Left lung (tissue), 10 donors: ENCODE data around the gene MAGEH1. TPM values are rescaled to one million over a fixed set of nuclear protein-coding genes. Genes with fewer than 3 reads are reported as not detected.
"Not testable (repeated sequence)": the region's sequence is repeated elsewhere in the genome, so short reads cannot be mapped to it uniquely, and the experiment has no call there.

ENCODE experiments used
- ATAC-seq: fragments of 200-7000 bp; cut with Tn5 transposase; one replicate; pipeline ENCODE4 v1.9.1; 2020; ENCODE audit warnings: moderate library complexity
- DNase-seq, 4 donors: peaks; one replicate each; pipeline ENCODE4 v3.0.0-alpha.2; 2013 to 2020
- H3K27ac ChIP-seq, 2 donors: fragments of 200-600 bp; sonication (generic) in 1 of 2; one replicate each; pipeline versions ENCODE4 v1.5.0 to v1.8.0; 2020 to 2021
- H3K27me3 ChIP-seq, 2 donors: fragments of 200-600 bp; sonication (generic) in 1 of 2; one replicate each; pipeline versions ENCODE4 v1.5.0 to v1.8.0; 2020 to 2021
- H3K36me3 ChIP-seq, 2 donors: fragments of 200-600 bp; sonication (generic) in 1 of 2; one replicate each; pipeline versions ENCODE4 v1.5.0 to v1.8.0; 2020 to 2021
- H3K4me1 ChIP-seq, 2 donors: fragments of 200-600 bp; one replicate each; pipeline ENCODE4 v1.8.0; 2021
- H3K4me3 ChIP-seq, 2 donors: fragments of 200-600 bp; sonication (generic) in 1 of 2; one replicate each; pipeline versions ENCODE4 v1.5.0 to v1.8.0; 2020 to 2021; ENCODE audit warnings: mild to moderate bottlenecking in 1 of 2
- H3K9me3 ChIP-seq, 2 donors: fragments of 200-600 bp; sonication (generic) in 1 of 2; one replicate each; pipeline versions ENCODE4 v1.5.0 to v1.8.0; 2020 to 2021
- intact Hi-C, 2 donors: fragments of 100-400 bp; cut with DNase I; formaldehyde crosslinking; loops; one replicate each; pipeline versions ENCODE4 v1.11.2 to v1.14.2; 2022
- polyA plus RNA-seq, 6 donors: library from polyadenylated mRNA; unstranded; fragments of 120-200 nt; gene quantifications; one replicate each; pipeline ENCODE4 v1.2.1, GENCODE V29; 2013; ENCODE audit not compliant: insufficient read length in 6 of 6
- total RNA-seq, 2 donors: library from RNA; stranded (reverse); fragmentation: NEBNext Ultra II Directional; extraction: Animal tissue kit (Norgen Biotek cat#: 25700); gene quantifications; one replicate each; pipeline ENCODE4 v1.2.1, GENCODE V29; 2021
- TF ChIP-seq, protein P1 (sequence below), 2 donors: fragments of 200-600 bp; sonication (generic) in 1 of 2; IDR thresholded peaks; one replicate each; pipeline versions ENCODE4 v1.5.0 to v1.8.0; 2021; ENCODE audit warnings: antibody characterized with exemption in 2 of 2
- donor health status: DM: no; HTN: yes; CAD: no.
- donor health status: DM: no; HTN: no; CAD: no.

The MAGEH1 gene
- total and polyA plus RNA-seq, 8 donors = 30.4 to 73.8 (median 60.7) TPM

DNA sequence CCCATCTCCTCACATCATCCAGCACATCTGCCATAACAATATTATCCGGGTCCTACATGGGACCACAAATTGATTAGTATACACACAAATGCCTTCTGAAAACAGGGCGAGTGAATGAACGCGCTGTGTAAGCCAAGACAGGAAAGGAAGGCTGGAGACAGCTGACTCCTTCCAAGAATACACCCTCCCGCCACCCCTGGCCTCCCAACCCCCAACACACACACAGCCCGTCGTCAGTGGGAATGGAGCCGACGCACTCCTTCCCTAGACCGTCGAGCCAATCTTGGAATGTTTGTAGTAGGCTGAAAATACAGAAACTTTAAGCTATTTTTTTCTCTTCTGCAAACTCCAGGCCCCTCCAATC, 319 bp upstream of the MAGEH1 start:
- ATAC-seq (peak; percentile 61), DNase-seq (peak in 1 of 4 donors; percentile 33)
- Histone ChIP-seq H3K27me3 (no peaks in the 10 kb centered on the region), H3K4me1 (peaks cover 0 to 3% of the 10 kb centered on the region in 2 donors), H3K9me3 (no peaks in the 10 kb centered on the region), H3K4me3 (peak overlapping the region; percentile 44 to 62), H3K27ac (peak overlapping the region; percentile 73 to 86), H3K36me3 (no peaks in the 10 kb centered on the region)
- intact Hi-C loops = no loop called here
- TF ChIP-seq, protein P1, sequence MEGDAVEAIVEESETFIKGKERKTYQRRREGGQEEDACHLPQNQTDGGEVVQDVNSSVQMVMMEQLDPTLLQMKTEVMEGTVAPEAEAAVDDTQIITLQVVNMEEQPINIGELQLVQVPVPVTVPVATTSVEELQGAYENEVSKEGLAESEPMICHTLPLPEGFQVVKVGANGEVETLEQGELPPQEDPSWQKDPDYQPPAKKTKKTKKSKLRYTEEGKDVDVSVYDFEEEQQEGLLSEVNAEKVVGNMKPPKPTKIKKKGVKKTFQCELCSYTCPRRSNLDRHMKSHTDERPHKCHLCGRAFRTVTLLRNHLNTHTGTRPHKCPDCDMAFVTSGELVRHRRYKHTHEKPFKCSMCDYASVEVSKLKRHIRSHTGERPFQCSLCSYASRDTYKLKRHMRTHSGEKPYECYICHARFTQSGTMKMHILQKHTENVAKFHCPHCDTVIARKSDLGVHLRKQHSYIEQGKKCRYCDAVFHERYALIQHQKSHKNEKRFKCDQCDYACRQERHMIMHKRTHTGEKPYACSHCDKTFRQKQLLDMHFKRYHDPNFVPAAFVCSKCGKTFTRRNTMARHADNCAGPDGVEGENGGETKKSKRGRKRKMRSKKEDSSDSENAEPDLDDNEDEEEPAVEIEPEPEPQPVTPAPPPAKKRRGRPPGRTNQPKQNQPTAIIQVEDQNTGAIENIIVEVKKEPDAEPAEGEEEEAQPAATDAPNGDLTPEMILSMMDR (IDR thresholded peaks at IDR 0.05) = no peak

DNA sequence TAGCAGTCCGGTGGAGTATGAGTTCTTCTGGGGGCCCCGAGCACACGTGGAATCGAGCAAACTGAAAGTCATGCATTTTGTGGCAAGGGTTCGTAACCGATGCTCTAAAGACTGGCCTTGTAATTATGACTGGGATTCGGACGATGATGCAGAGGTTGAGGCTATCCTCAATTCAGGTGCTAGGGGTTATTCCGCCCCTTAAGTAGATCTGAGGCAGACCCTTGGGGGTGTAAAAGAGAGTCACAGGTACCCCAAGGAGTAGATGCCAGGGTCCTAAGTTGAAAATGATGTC, 852 bp downstream of the MAGEH1 start:
- H3K9me3 ChIP-seq = no peaks in the 10 kb centered on the region
- intact Hi-C loops = no loop called here
- peak overlapping the region; percentile 73 to 86 for H3K27ac ChIP-seq
- no peaks in the 10 kb centered on the region for H3K36me3 ChIP-seq
- H3K27me3 ChIP-seq = no peaks in the 10 kb centered on the region
- peak overlapping the region; percentile 44 to 62 for H3K4me3 ChIP-seq
- ATAC-seq = peak; percentile 2
- H3K4me1 ChIP-seq = peaks cover 0 to 3% of the 10 kb centered on the region in 2 donors
- TF ChIP-seq, protein P1 (IDR thresholded peaks at IDR 0.05) = no peak
- DNase-seq = no peak

DNA sequence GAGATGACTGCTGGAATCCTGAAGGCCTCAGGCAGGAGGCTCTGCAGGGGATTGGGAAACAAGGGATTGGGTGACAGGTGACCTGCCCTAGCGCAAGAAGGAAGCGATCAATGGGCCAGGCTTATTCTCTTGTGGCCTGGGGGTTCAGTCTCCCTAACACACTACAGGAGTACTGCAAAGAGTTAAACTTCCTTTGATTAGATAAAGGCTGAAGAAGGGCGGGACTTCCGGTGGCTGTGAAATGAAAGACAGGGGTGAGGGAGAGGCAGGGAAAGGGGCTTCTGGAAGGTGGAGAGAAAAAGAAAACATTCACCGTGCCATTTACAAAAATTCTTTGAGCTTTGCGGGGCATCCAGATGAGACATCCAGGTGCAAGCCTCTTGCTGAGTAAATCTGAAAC, 3.8 kb downstream of the MAGEH1 start:
- intact Hi-C loops, H3K4me3 ChIP-seq, DNase-seq, H3K27ac ChIP-seq, H3K4me1 ChIP-seq, ATAC-seq, H3K27me3 ChIP-seq, H3K9me3 ChIP-seq, H3K36me3 ChIP-seq: not testable (repeated sequence)

DNA sequence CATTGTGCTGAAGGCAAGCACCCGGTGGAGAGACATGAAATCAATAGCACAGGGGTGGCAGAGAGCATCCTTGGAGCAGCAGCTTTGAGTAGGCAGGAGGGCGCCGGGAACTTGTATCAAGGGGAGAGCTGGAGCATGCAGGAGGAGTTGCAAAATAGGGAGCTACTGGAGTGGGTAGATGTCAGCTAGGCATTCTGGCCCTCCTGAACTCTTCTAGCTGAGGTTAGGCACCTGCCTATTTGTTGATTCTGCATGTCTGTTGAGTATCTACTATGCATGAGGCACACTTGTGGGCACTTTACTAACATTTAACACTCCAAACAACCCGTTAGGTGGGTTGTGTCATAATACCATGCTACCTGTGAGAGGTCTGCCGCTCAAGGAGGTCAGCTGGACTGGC, 7.5 kb downstream of the MAGEH1 start:
- intact Hi-C loops, DNase-seq, H3K9me3 ChIP-seq, H3K4me3 ChIP-seq, H3K27ac ChIP-seq, H3K4me1 ChIP-seq, H3K36me3 ChIP-seq, H3K27me3 ChIP-seq: not testable (repeated sequence)
- ATAC-seq = peak; percentile 83

DNA sequence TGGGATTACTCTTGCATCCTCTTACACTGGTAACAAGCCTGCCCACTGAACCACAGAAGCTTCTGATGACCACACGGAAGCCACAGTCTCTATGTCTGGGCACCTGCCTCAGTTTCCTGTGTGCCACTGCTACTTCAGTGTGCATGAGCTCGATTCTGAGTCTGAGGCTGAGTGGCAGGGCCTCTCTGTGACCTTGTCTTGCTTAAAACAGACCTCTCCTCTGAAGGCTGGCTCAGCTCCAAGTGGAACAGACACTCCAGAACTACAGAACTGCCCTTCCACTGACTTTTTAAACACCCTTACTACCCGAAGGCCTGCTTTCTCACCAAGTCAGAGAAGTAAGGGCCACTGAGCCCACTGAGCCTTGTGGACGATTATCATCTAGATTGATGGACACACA, 8.0 kb downstream of the MAGEH1 start:
- H3K27ac ChIP-seq, H3K9me3 ChIP-seq, DNase-seq, H3K4me3 ChIP-seq, H3K27me3 ChIP-seq, H3K4me1 ChIP-seq, H3K36me3 ChIP-seq, intact Hi-C loops: not testable (repeated sequence)
- peak; percentile 16 for ATAC-seq

DNA sequence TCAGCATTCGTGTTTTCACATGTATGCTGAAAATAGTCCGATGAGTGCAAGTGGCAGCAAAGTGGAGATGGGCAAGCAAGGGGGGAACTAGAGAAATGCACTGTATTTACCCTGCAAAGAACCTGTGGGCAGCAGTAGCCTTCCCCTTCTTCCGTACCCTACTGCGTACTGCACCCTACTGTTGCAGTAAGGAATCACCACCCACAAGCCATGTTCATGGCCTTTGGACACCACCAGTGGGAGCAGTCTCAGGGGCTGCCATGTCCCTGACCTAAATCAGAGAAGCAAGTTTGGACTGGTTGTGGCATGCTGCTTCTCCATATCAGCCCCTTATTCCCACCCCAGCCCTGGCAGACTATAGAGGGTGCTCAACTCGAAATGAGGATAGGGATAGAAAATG, 12.1 kb downstream of the MAGEH1 start:
- H3K27ac ChIP-seq, H3K4me3 ChIP-seq, H3K9me3 ChIP-seq, H3K4me1 ChIP-seq, H3K27me3 ChIP-seq, H3K36me3 ChIP-seq, ATAC-seq, intact Hi-C loops, DNase-seq: not testable (repeated sequence)

DNA sequence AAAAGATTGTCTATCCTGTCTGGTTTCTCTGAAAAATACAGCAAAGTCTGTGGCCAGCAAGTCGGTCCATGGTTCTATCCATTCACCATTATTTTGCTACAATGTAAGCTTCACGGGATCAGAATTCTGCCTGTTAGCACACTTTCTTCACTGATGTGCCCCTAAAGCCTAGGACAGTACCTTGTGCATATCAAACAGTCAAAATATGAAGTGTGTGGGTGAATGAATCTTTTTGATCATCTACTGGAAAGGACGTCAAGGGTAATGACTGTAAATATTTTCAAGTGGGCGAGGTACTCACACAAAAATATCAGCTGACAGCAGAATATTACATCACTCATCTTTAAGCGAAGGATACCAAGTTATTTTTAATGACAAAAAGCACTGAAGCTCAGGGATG, 13.2 kb downstream of the MAGEH1 start:
- H3K4me3 ChIP-seq, ATAC-seq, intact Hi-C loops, H3K9me3 ChIP-seq, H3K36me3 ChIP-seq, H3K4me1 ChIP-seq, H3K27me3 ChIP-seq, DNase-seq, H3K27ac ChIP-seq: not testable (repeated sequence)

DNA sequence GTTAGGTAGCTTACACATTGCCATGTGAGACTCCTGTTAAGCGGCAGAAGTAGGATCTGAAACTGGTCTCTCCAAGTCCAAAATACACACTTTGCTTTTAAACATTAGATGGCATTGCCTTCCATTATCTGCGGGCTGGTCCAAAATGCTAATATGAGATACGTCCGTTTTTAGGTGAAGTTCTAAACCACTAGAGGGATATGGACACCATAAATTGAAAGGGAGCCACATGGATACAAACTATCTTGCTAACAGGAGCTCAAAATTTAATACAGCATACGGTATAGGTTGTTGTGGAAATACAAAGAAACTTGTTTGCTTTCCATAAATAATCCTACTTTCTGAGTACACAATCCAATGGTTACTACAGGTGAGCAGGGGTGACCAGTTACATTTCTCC, 13.9 kb downstream of the MAGEH1 start:
- intact Hi-C loops, DNase-seq, H3K36me3 ChIP-seq, H3K9me3 ChIP-seq, H3K27ac ChIP-seq, H3K27me3 ChIP-seq, ATAC-seq, H3K4me3 ChIP-seq, H3K4me1 ChIP-seq: not testable (repeated sequence)

DNA sequence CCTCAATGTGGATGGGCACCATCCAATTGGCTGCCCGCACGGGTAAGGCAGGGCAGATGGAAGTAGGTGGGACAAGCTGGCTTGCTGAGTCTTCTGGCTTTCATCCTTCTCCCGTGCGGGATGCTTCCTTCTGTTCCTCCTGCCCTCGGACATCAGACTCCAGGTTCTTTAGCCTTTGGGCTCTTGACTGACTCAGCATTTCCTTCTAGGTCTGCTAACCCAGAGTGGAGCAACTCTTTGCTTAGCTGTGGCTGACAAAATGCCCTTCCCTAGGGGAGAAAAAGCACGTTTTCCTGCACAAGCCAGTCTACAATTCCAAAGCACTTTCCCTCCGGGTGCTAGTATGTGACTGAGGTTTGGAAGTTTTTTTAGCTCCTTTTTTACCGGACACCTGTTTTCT, 28.0 kb downstream of the MAGEH1 start:
- intact Hi-C loops, DNase-seq, H3K9me3 ChIP-seq, H3K4me1 ChIP-seq, H3K4me3 ChIP-seq, H3K27me3 ChIP-seq, H3K27ac ChIP-seq, ATAC-seq, H3K36me3 ChIP-seq: not testable (repeated sequence)
